Inflammatory macrophage treated with lipopolysaccharide for 1 hour (primary cell): ENCODE results near the gene APH1B.

ENCODE experiments used
- DNase-seq, 2 donors: peaks; one replicate each; pipeline ENCODE4 v3.0.0-alpha.2; 2020 to 2022

The APH1B gene

GRCh38 chr15:63357061-63357460, 79.7 kb downstream of the APH1B start:
- no peak for DNase-seq

GRCh38 chr15:63357731-63358130, 80.3 kb downstream of the APH1B start:
- DNase-seq = no peak

- DNase-seq = no peak
These were observed 81.0 kb downstream of the APH1B start for GRCh38 chr15:63358241-63359029.
